ENCODE data around the gene PNPLA3. TPM values are rescaled to one million over a fixed set of nuclear protein-coding genes. Genes with fewer than 3 reads are reported as not detected.

Gene PNPLA3
- total RNA-seq, 2 experiments from 2014 or later: not detected

GRCh38 chr22:43956805-43957463, 33.3 kb downstream of the PNPLA3 start:
- Histone ChIP-seq H3K4me2 (ENCODE audit: low read length) (peak overlapping the region; percentile 98), H4K20me1 (ENCODE audit: insufficient read depth, low read length) (peaks cover 8% of the 10 kb centered on the region; the same call in 1 of the 2 replicates), H3K4me3 (ENCODE audit: low read depth, low read length, poor library complexity, severe bottlenecking) (peak overlapping the region; percentile 86), H3K79me2 (ENCODE audit: insufficient read depth, low read depth, low read length) (peaks cover 77% of the 10 kb centered on the region), H3K9me2 (ENCODE audit: insufficient read depth, low read length) (no peaks in the 10 kb centered on the region), H3K9me3 (ENCODE audit: low read length) (no peaks in the 10 kb centered on the region), H3K27ac (ENCODE audit: low read depth, low read length, poor library complexity, severe bottlenecking) (no peak overlapping the region), H3K4me1 (ENCODE audit: insufficient read depth, low read length, poor library complexity, severe bottlenecking) (peaks cover 18% of the 10 kb centered on the region), H3K36me3 (ENCODE audit: insufficient read depth, low read length) (peaks cover 4% of the 10 kb centered on the region; the same call in 1 of the 2 replicates), H2AFZ (ENCODE audit: low read length) (no peak overlapping the region)
- CTCF ChIA-PET (ENCODE audit: unreplicated experiment): no interaction called here
- POLR2A ChIA-PET: no interaction called here
- no TSS peak for BruUV-seq (replicated peaks)
- DNase-seq (ENCODE audit: low spot score): no peak
- no peak for TF ChIP-seq EZH2phosphoT487 (IDR thresholded peaks at IDR 0.05; ENCODE audit: borderline replicate concordance, low read depth, low read length)
- TF ChIP-seq, protein P1, sequence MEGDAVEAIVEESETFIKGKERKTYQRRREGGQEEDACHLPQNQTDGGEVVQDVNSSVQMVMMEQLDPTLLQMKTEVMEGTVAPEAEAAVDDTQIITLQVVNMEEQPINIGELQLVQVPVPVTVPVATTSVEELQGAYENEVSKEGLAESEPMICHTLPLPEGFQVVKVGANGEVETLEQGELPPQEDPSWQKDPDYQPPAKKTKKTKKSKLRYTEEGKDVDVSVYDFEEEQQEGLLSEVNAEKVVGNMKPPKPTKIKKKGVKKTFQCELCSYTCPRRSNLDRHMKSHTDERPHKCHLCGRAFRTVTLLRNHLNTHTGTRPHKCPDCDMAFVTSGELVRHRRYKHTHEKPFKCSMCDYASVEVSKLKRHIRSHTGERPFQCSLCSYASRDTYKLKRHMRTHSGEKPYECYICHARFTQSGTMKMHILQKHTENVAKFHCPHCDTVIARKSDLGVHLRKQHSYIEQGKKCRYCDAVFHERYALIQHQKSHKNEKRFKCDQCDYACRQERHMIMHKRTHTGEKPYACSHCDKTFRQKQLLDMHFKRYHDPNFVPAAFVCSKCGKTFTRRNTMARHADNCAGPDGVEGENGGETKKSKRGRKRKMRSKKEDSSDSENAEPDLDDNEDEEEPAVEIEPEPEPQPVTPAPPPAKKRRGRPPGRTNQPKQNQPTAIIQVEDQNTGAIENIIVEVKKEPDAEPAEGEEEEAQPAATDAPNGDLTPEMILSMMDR (conservative IDR thresholded peaks at IDR 0.05; ENCODE audit: low read length): no peak
- intact Hi-C loops (cut with micrococcal nuclease; ENCODE audit: unreplicated experiment): no loop called here

DNA sequence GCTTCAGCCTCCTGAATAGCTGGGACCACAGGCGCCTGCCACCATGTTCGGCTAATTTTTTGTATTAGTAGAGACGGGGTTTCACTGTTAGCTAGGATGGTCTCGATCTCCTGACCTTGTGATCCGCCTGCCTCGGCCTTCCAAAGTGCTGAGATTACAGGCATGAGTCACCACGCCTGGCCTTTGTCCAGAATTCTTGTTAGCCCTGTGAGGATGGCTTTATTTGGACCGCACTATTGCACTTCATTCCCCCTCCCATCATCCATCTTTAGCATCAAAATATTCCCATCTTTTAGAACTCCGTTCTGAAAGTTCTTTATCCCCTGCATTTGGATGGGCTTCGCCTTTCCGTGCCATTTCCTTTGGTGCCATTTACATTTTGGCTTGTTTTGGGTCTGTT, 34.3 kb downstream of the PNPLA3 start:
- Histone ChIP-seq H3K9me2 (ENCODE audit: insufficient read depth, low read length) (no peaks in the 10 kb centered on the region), H3K79me2 (ENCODE audit: insufficient read depth, low read depth, low read length) (peaks cover 82% of the 10 kb centered on the region), H3K36me3 (ENCODE audit: insufficient read depth, low read length) (peaks cover 4% of the 10 kb centered on the region; the same call in 1 of the 2 replicates), H4K20me1 (ENCODE audit: insufficient read depth, low read length) (peaks cover 10% of the 10 kb centered on the region; the same call in 1 of the 2 replicates), H2AFZ (ENCODE audit: low read length) (no peak overlapping the region), H3K4me3 (ENCODE audit: low read depth, low read length, poor library complexity, severe bottlenecking) (no peak overlapping the region), H3K4me2 (ENCODE audit: low read length) (no peak overlapping the region), H3K4me1 (ENCODE audit: insufficient read depth, low read length, poor library complexity, severe bottlenecking) (peaks cover 18% of the 10 kb centered on the region), H3K9me3 (ENCODE audit: low read length) (no peaks in the 10 kb centered on the region), H3K27ac (ENCODE audit: low read depth, low read length, poor library complexity, severe bottlenecking) (no peak overlapping the region)
- DNase-seq (ENCODE audit: low spot score): no peak
- BruUV-seq (replicated peaks): no TSS peak
- intact Hi-C loops (cut with micrococcal nuclease; ENCODE audit: unreplicated experiment): no loop called here
- CTCF ChIA-PET (ENCODE audit: unreplicated experiment): no interaction called here
- POLR2A ChIA-PET: interaction anchor here (0.6 kb wide), 1 partner anchor 245 kb away, joined by 3 read pairs; no protein-coding TSS in a partner anchor
- TF ChIP-seq, protein P1 (conservative IDR thresholded peaks at IDR 0.05; ENCODE audit: low read length): no peak
- TF ChIP-seq EZH2phosphoT487 (IDR thresholded peaks at IDR 0.05; ENCODE audit: borderline replicate concordance, low read depth, low read length): no peak

DNA sequence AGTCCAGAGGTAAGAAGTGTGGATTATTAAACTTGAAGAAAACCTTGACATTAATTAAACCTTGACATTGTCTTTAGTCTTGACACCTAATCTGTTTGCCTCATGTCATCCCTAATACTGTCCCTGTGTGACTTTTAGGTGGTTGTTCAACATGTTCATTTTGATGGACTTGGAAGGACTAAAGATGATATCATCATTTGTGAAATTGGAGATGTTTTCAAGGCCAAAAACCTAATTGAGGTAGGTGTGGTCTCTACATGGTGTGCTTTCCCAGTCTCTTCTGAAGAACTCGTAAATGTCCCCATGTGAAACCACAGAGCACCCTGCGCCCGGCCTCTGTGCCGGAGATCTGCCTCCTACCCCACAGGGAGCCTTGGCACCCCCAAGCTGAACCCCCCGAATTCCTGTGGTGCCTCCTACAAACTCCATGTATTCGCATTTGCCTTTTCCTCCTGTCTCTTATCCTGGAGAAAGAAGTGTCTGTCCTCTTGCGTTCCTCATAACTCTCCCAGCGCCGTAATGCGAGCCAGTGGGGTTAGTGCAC, 40.8 kb downstream of the PNPLA3 start:
- Histone ChIP-seq H3K4me3 (ENCODE audit: low read depth, low read length, poor library complexity, severe bottlenecking) (no peak overlapping the region), H2AFZ (ENCODE audit: low read length) (no peak overlapping the region), H3K27ac (ENCODE audit: low read depth, low read length, poor library complexity, severe bottlenecking) (no peak overlapping the region), H3K9me3 (ENCODE audit: low read length) (no peaks in the 10 kb centered on the region), H3K4me2 (ENCODE audit: low read length) (no peak overlapping the region), H3K79me2 (ENCODE audit: insufficient read depth, low read depth, low read length) (peaks cover 28% of the 10 kb centered on the region), H4K20me1 (ENCODE audit: insufficient read depth, low read length) (0 out of 2 replicates have a peak, but pooled peaks cover 4% of the 10 kb centered on the region), H3K9me2 (ENCODE audit: insufficient read depth, low read length) (no peaks in the 10 kb centered on the region), H3K4me1 (ENCODE audit: insufficient read depth, low read length, poor library complexity, severe bottlenecking) (no peaks in the 10 kb centered on the region), H3K36me3 (ENCODE audit: insufficient read depth, low read length) (peaks cover 67% of the 10 kb centered on the region)
- CTCF ChIA-PET (ENCODE audit: unreplicated experiment): no interaction called here
- TF ChIP-seq EZH2phosphoT487 (IDR thresholded peaks at IDR 0.05; ENCODE audit: borderline replicate concordance, low read depth, low read length): no peak
- TF ChIP-seq, protein P1 (conservative IDR thresholded peaks at IDR 0.05; ENCODE audit: low read length): no peak
- POLR2A ChIA-PET: no interaction called here
- intact Hi-C loops (cut with micrococcal nuclease; ENCODE audit: unreplicated experiment): no loop called here
- no TSS peak for BruUV-seq (replicated peaks)
- DNase-seq (ENCODE audit: low spot score): no peak

Measured in OCI-LY7 (cell line).